SH-SY5Y (cell line): ENCODE results near the gene TPSAB1.
"Not testable (repeated sequence)": the region's sequence is repeated elsewhere in the genome, so short reads cannot be mapped to it uniquely, and the experiment has no call there.

Source experiments
- GATA2 ChIP-seq: IDR thresholded peaks from 2 replicates; pipeline ENCODE4 v1.6.1; 2011; ENCODE audit warnings: mild to moderate bottlenecking, low read depth, low read length
- GATA3 ChIP-seq: IDR thresholded peaks from 2 replicates; pipeline ENCODE4 v1.6.1; 2011; ENCODE audit warnings: low read depth, mild to moderate bottlenecking, low read length, moderate library complexity

DNA sequence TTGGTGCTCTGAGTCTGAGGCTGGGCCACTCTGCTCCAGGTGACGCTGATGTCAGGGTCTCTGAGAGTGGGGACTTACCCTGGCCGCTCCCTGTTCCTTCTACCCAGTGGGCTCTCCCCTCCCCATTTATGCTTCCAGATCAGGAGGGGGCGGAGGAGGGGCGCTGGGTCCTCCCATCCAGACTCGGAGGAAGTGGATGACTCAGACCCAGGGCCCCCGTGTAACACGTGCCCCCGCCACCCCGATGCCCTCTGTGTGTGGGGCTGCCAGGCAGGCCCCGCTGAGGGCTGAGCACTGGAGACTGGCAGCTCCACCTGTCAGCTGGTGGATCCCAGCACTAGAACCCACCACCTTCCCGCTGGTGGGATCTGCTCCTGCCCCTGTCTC is 10.4 kb upstream of the TPSAB1 start, which contains the start of gene TPSB2:
- not testable (repeated sequence) for TF ChIP-seq GATA2, GATA3
